IMR-90 (cell line): ENCODE data around the gene OXSR1. TPM values are rescaled to one million over a fixed set of nuclear protein-coding genes. Genes with fewer than 3 reads are reported as not detected.

ENCODE experiments used
- ATAC-seq: fragments of 200-7000 bp; cut with Tn5 transposase; 2 replicates; pipeline ENCODE4 v1.9.1; 2020; ENCODE audit warnings: low read depth, mild to moderate bottlenecking, moderate library complexity
- BruUV-seq: library from RNA; stranded (reverse); fragments of 400-500 nt; replicated peaks from 2 replicates; lab custom pipeline; 2021; lab: Mats Ljungman, UMichigan
- CTCF ChIA-PET: fragments of 300-600 bp; formaldehyde crosslinking; extraction: SDS; loops from one replicate; lab custom pipeline; 2021; ENCODE audit warnings: antibody characterized with exemption; lab: Yijun Ruan, JAX
- POLR2A ChIA-PET: fragments of 300-600 bp; sonication (Branson Sonifier 250); formaldehyde crosslinking; loops from one replicate; lab custom pipeline; 2022; ENCODE audit warnings: antibody characterized with exemption; ENCODE audit not compliant: unreplicated experiment; lab: Charles Lee
- DNase-seq: peaks from one replicate; pipeline ENCODE4 v3.0.0; 2013
- H2AFZ ChIP-seq: replicated peaks from 2 replicates; pipeline ENCODE3; 2013; ENCODE audit warnings: low read length, mild to moderate bottlenecking; ENCODE audit not compliant: poor library complexity
- H2AK5ac ChIP-seq: 2 replicates; pipeline ENCODE4 v1.6.1; 2013; ENCODE audit warnings: low read depth, low read length, inconsistent platforms
- H2AK9ac ChIP-seq: replicated peaks from 2 replicates; pipeline ENCODE3; 2013; ENCODE audit warnings: mild to moderate bottlenecking, low read depth, low read length, moderate library complexity; ENCODE audit not compliant: poor library complexity
- H2BK120ac ChIP-seq: 2 replicates; pipeline ENCODE4 v1.6.1; 2013; ENCODE audit warnings: low read depth, low read length, inconsistent platforms
- H2BK15ac ChIP-seq: 3 replicates; pipeline ENCODE4 v1.6.1; 2013; ENCODE audit warnings: low read depth, low read length, inconsistent platforms
- H2BK20ac ChIP-seq: 2 replicates; pipeline ENCODE4 v1.6.1; 2013; ENCODE audit warnings: low read depth, mild to moderate bottlenecking, inconsistent platforms, low read length, moderate library complexity
- H2BK5ac ChIP-seq: 2 replicates; pipeline ENCODE4 v1.6.1; 2013; ENCODE audit warnings: mild to moderate bottlenecking, low read depth, low read length, inconsistent platforms; ENCODE audit not compliant: poor library complexity, severe bottlenecking
- H3K14ac ChIP-seq: replicated peaks from 2 replicates; pipeline ENCODE4 v1.6.1; 2013; ENCODE audit warnings: low read depth, low read length, inconsistent platforms
- H3K18ac ChIP-seq: 2 replicates; pipeline ENCODE4 v1.6.1; 2013; ENCODE audit warnings: low read depth, low read length, control low read depth
- H3K23ac ChIP-seq: 2 replicates; pipeline ENCODE4 v1.6.1; 2013; ENCODE audit warnings: low read depth, low read length, inconsistent platforms
- H3K27ac ChIP-seq: 2 replicates; pipeline ENCODE4 v1.5.1; 2013; ENCODE audit warnings: mild to moderate bottlenecking, control low read depth, low read length; ENCODE audit not compliant: insufficient read depth
- H3K27me3 ChIP-seq: 2 replicates; pipeline ENCODE4 v1.6.1; 2013; ENCODE audit warnings: low read length; ENCODE audit not compliant: control insufficient read depth, insufficient read depth
- H3K36me3 ChIP-seq: 2 replicates; pipeline ENCODE4 v1.6.1; 2013; ENCODE audit warnings: low read length, mixed read lengths; ENCODE audit not compliant: control insufficient read depth, insufficient read depth
- H3K4ac ChIP-seq: 2 replicates; pipeline ENCODE4 v1.6.1; 2013; ENCODE audit warnings: low read depth, low read length, inconsistent platforms
- H3K4me1 ChIP-seq: 2 replicates; pipeline ENCODE4 v1.6.1; 2013; ENCODE audit warnings: low read length, mixed read lengths; ENCODE audit not compliant: control insufficient read depth, insufficient read depth
- H3K4me2 ChIP-seq: 2 replicates; pipeline ENCODE4 v1.6.1; 2013; ENCODE audit warnings: low read depth, mild to moderate bottlenecking, control low read depth, low read length, moderate library complexity
- H3K4me3 ChIP-seq: 2 replicates; pipeline ENCODE4 v1.5.1; 2013; ENCODE audit warnings: low read depth, mild to moderate bottlenecking, control low read depth, low read length, moderate library complexity; ENCODE audit not compliant: insufficient read depth
- H3K56ac ChIP-seq: 2 replicates; pipeline ENCODE4 v1.6.1; 2013; ENCODE audit warnings: low read length, inconsistent platforms; ENCODE audit not compliant: insufficient read depth; ENCODE audit errors: extremely low read depth
- H3K79me1 ChIP-seq, 2 experiments: 2 replicates each; pipeline ENCODE4 v1.6.1; 2013; ENCODE audit warnings: low read length in 2 of 2, inconsistent platforms in 1 of 2, low read depth in 1 of 2
- H3K9ac ChIP-seq: 2 replicates; pipeline ENCODE4 v1.6.1; 2013; ENCODE audit warnings: low read depth, low read length, control low read depth
- H3K9me1 ChIP-seq: 2 replicates; pipeline ENCODE4 v1.6.1; 2013; ENCODE audit warnings: low read length, inconsistent platforms; ENCODE audit not compliant: insufficient read depth
- H3K9me3 ChIP-seq: 2 replicates; pipeline ENCODE4 v1.6.1; 2013; ENCODE audit warnings: low read length; ENCODE audit not compliant: control insufficient read depth, insufficient read depth
- H4K20me1 ChIP-seq: 2 replicates; pipeline ENCODE4 v1.6.1; 2013; ENCODE audit warnings: low read length, inconsistent platforms; ENCODE audit not compliant: insufficient read depth
- H4K5ac ChIP-seq: 2 replicates; pipeline ENCODE4 v1.6.1; 2013; ENCODE audit warnings: mild to moderate bottlenecking, low read depth, low read length, control low read depth
- H4K8ac ChIP-seq, 2 experiments: 2 replicates each; pipeline ENCODE4 v1.6.1; 2013; ENCODE audit warnings: low read depth in 2 of 2, low read length in 2 of 2, control low read depth in 1 of 2, inconsistent platforms in 1 of 2
- H4K91ac ChIP-seq: 2 replicates; pipeline ENCODE4 v1.6.1; 2013; ENCODE audit warnings: low read depth, low read length, inconsistent platforms; ENCODE audit not compliant: insufficient read depth
- BHLHE40 ChIP-seq: fragments of 150-350 bp; IDR thresholded peaks from 2 replicates; pipeline ENCODE4 v1.6.1; 2016; ENCODE audit warnings: mild to moderate bottlenecking, low read depth, low read length
- CEBPB ChIP-seq: IDR thresholded peaks from 2 replicates; pipeline ENCODE4 v1.6.1; 2012; ENCODE audit warnings: low read depth, low read length, improper control_type of control experiment
- CHD1 ChIP-seq: IDR thresholded peaks from 2 replicates; pipeline ENCODE4 v1.6.1; 2012; ENCODE audit warnings: low read depth, low read length, improper control_type of control experiment
- CTCF ChIP-seq: conservative IDR thresholded peaks from 2 replicates; pipeline ENCODE4 v1.5.1; 2012; ENCODE audit warnings: mild to moderate bottlenecking, low read depth, low read length, improper control_type of control experiment
- ELK1 ChIP-seq: fragments of 150-350 bp; IDR thresholded peaks from 2 replicates; pipeline ENCODE4 v1.6.1; 2016; ENCODE audit warnings: low read depth, mild to moderate bottlenecking, low read length, moderate library complexity, borderline replicate concordance
- FOS ChIP-seq: fragments of 150-350 bp; IDR thresholded peaks from 2 replicates; pipeline ENCODE4 v1.6.1; 2016; ENCODE audit warnings: low read depth, low read length
- MAFK ChIP-seq: IDR thresholded peaks from 2 replicates; pipeline ENCODE4 v1.6.1; 2012; ENCODE audit warnings: low read depth, low read length, improper control_type of control experiment
- MAZ ChIP-seq: IDR thresholded peaks from 2 replicates; pipeline ENCODE4 v1.6.1; 2012; ENCODE audit warnings: low read depth, mild to moderate bottlenecking, low read length, improper control_type of control experiment, moderate library complexity, borderline replicate concordance
- MXI1 ChIP-seq: IDR thresholded peaks from 2 replicates; pipeline ENCODE4 v1.6.1; 2012; ENCODE audit warnings: low read depth, mild to moderate bottlenecking, low read length, moderate library complexity, borderline replicate concordance
- NFE2L2 ChIP-seq: fragments of 150-350 bp; IDR thresholded peaks from 2 replicates; pipeline ENCODE4 v1.6.1; 2016; ENCODE audit warnings: low read depth, mild to moderate bottlenecking, low read length
- POLR2A ChIP-seq: IDR thresholded peaks from 2 replicates; pipeline ENCODE4 v1.6.1; 2012; ENCODE audit warnings: mild to moderate bottlenecking, low read depth, low read length
- RAD21 ChIP-seq: IDR thresholded peaks from 2 replicates; pipeline ENCODE4 v1.6.1; 2012; ENCODE audit warnings: low read length, improper control_type of control experiment
- RCOR1 ChIP-seq: IDR thresholded peaks from 2 replicates; pipeline ENCODE4 v1.6.1; 2012; ENCODE audit warnings: mild to moderate bottlenecking, low read length, improper control_type of control experiment; ENCODE audit not compliant: insufficient replicate concordance
- RFX5 ChIP-seq: IDR thresholded peaks from 2 replicates; pipeline ENCODE4 v1.8.0; 2012; ENCODE audit warnings: low read depth, mild to moderate bottlenecking, low read length, moderate library complexity
- SMC3 ChIP-seq: fragments of 150-350 bp; IDR thresholded peaks from 2 replicates; pipeline ENCODE4 v1.6.1; 2016; ENCODE audit warnings: low read depth, mild to moderate bottlenecking, antibody characterized with exemption, low read length, moderate library complexity
- USF2 ChIP-seq: fragments of 150-350 bp; IDR thresholded peaks from 2 replicates; pipeline ENCODE4 v1.6.1; 2017; ENCODE audit warnings: mild to moderate bottlenecking, antibody characterized with exemption, low read length, low read depth
- whole genome bisulfite sequencing, 2 experiments: methylation state at CpG; one replicate each; pipeline versions ENCODE4 v1.1.5 to v1.1.7; 2013; ENCODE audit warnings: missing lambda C conversion rate in 2 of 2; ENCODE audit not compliant: insufficient read length in 1 of 2; ENCODE audit errors: extremely low coverage in 2 of 2; 5-methylcytosine and 5-hydroxymethylcytosine counted together
- dilution Hi-C: fragments of 300-500 bp; cut with HindIII; formaldehyde crosslinking; loops from one replicate; pipeline ENCODE4 v1.14.3; 2018; ENCODE audit warnings: low sequenced_read_pairs; ENCODE audit not compliant: unreplicated experiment
- in situ Hi-C: fragments of 300-500 bp; cut with MboI; formaldehyde crosslinking; loops from 3 replicates; pipeline ENCODE4 v1.14.3; 2019; ENCODE audit warnings: low sequenced_read_pairs, inconsistent platforms, mixed read lengths
- intact Hi-C: fragments of 100-400 bp; cut with micrococcal nuclease; formaldehyde crosslinking; loops from 2 replicates; pipeline ENCODE4 v1.10.0; 2022
- polyA plus RNA-seq, 3 experiments: library from polyadenylated mRNA; depleted of rRNA; stranded (reverse); fragments of >200 nt; gene quantifications; 2 replicates each; pipeline ENCODE4 v1.2.3, GENCODE V29; 2012; ENCODE audit warnings: low replicate concordance in 1 of 3
- total RNA-seq: library from RNA; depleted of rRNA; stranded (reverse); fragments of >200 nt; gene quantifications from 2 replicates; pipeline ENCODE4 v1.2.3, GENCODE V29; 2012

OXSR1 gene
- total and polyA plus RNA-seq, 2 of the 4 experiments (the other 2 are of a cell fraction) = 32.9 to 37.6 TPM

- H2BK20ac ChIP-seq = no peak overlapping the region
- H2AFZ ChIP-seq = no peak overlapping the region
- H3K56ac ChIP-seq = no peak overlapping the region
- no TSS peak for BruUV-seq
- no CpG with 5 or more reads among the region's 2 CpGs for WGBS, 2 experiments
- H3K9me3 ChIP-seq = no peaks in the 10 kb centered on the region
- no peak overlapping the region for H3K14ac ChIP-seq
- no peak overlapping the region for H4K91ac ChIP-seq
- in situ Hi-C loops = no loop called here
- no peak overlapping the region for H3K4ac ChIP-seq
- DNase-seq (no peak), ATAC-seq (no peak)
- H4K20me1 ChIP-seq = peaks cover 46% of the 10 kb centered on the region
- no peak overlapping the region for H2BK5ac ChIP-seq
- no peak overlapping the region for H2BK120ac ChIP-seq
- H3K9ac ChIP-seq = no peak overlapping the region
- H3K79me1 ChIP-seq = peaks cover 0 to 39% of the 10 kb centered on the region in 2 experiments; a peak in 2 of 4 replicates
- no peak overlapping the region for H2AK5ac ChIP-seq
- POLR2A ChIA-PET = no interaction called here
- peaks cover 16% of the 10 kb centered on the region for H3K4me1 ChIP-seq
- intact Hi-C loops = no loop called here
- H3K4me3 ChIP-seq = no peak overlapping the region
- no peak overlapping the region for H3K18ac ChIP-seq
- no peaks in the 10 kb centered on the region for H3K27me3 ChIP-seq
- TF ChIP-seq FOS = no peak
- no peak for TF ChIP-seq MAFK
- no peak for TF ChIP-seq BHLHE40
- TF ChIP-seq NFE2L2 = no peak
- no peak for TF ChIP-seq RCOR1
- no peak for TF ChIP-seq CHD1
- no peak for TF ChIP-seq MXI1
- no peak for TF ChIP-seq MAZ
- no peak for TF ChIP-seq SMC3
- no peak for TF ChIP-seq CEBPB
- TF ChIP-seq USF2 = no peak
- no peak for TF ChIP-seq CTCF
- no peak for TF ChIP-seq RAD21
- no peak for TF ChIP-seq POLR2A
- no peak for TF ChIP-seq ELK1
- no peak for TF ChIP-seq RFX5
- H4K8ac ChIP-seq = no peak overlapping the region
- no peak overlapping the region for H3K4me2 ChIP-seq
- no peak overlapping the region for H2AK9ac ChIP-seq
- no peak overlapping the region for H3K23ac ChIP-seq
- H4K5ac ChIP-seq = no peak overlapping the region
- H3K9me1 ChIP-seq = peaks cover 19% of the 10 kb centered on the region
- no peak overlapping the region for H3K27ac ChIP-seq
- dilution Hi-C loops = no loop called here
- H3K36me3 ChIP-seq = no peaks in the 10 kb centered on the region
- CTCF ChIA-PET = interaction anchor here (1.5 kb wide), 1 partner anchor 21 kb away, joined by 4 read pairs; no protein-coding TSS in a partner anchor
- H2BK15ac ChIP-seq = no peak overlapping the region
These were observed 6.3 kb downstream of the OXSR1 start for GRCh38 chr3:38171622-38172021.
